Kidney epithelial cell (primary cell): ENCODE data around the gene KCNN1. TPM values are rescaled to one million over a fixed set of nuclear protein-coding genes. Genes with fewer than 3 reads are reported as not detected.

Source experiments
- DNase-seq: peaks from one replicate; pipeline ENCODE4 v3.0.0-alpha.2; 2010; ENCODE audit warnings: low read depth
- H3K27me3 ChIP-seq: 2 replicates; pipeline ENCODE4 v1.6.0; 2011; ENCODE audit warnings: low read length; ENCODE audit not compliant: control insufficient read depth, insufficient read depth
- H3K36me3 ChIP-seq: 2 replicates; pipeline ENCODE4 v1.5.1; 2011; ENCODE audit warnings: low read length; ENCODE audit not compliant: control insufficient read depth, insufficient read depth
- H3K4me3 ChIP-seq: 2 replicates; pipeline ENCODE4 v1.5.1; 2011; ENCODE audit warnings: low read depth, mild to moderate bottlenecking, control low read depth, low read length
- total RNA-seq: library from RNA; depleted of rRNA; stranded (reverse); fragments of >200 nt; gene quantifications from 2 replicates; pipeline ENCODE4 v1.2.3, GENCODE V29; 2015
- TF ChIP-seq, protein P1 (sequence below): IDR thresholded peaks from 2 replicates; pipeline ENCODE4 v1.5.1; 2011; ENCODE audit warnings: mild to moderate bottlenecking, moderate library complexity, low read length, control low read depth, inconsistent platforms; ENCODE audit not compliant: insufficient read depth, poor library complexity, severe bottlenecking

Gene KCNN1
- total RNA-seq, 1 donor from 2014 or later: 2.3 TPM

- Histone ChIP-seq H3K27me3 (peaks cover 2% of the 10 kb centered on the region), H3K4me3 (no peak overlapping the region), H3K36me3 (no peaks in the 10 kb centered on the region)
- no peak for DNase-seq
- TF ChIP-seq, protein P1, sequence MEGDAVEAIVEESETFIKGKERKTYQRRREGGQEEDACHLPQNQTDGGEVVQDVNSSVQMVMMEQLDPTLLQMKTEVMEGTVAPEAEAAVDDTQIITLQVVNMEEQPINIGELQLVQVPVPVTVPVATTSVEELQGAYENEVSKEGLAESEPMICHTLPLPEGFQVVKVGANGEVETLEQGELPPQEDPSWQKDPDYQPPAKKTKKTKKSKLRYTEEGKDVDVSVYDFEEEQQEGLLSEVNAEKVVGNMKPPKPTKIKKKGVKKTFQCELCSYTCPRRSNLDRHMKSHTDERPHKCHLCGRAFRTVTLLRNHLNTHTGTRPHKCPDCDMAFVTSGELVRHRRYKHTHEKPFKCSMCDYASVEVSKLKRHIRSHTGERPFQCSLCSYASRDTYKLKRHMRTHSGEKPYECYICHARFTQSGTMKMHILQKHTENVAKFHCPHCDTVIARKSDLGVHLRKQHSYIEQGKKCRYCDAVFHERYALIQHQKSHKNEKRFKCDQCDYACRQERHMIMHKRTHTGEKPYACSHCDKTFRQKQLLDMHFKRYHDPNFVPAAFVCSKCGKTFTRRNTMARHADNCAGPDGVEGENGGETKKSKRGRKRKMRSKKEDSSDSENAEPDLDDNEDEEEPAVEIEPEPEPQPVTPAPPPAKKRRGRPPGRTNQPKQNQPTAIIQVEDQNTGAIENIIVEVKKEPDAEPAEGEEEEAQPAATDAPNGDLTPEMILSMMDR: no peak
These were observed 6.9 kb downstream of the KCNN1 start for GRCh38 chr19:17973759-17974158.

GRCh38 chr19:17974551-17974950, 7.6 kb downstream of the KCNN1 start:
- TF ChIP-seq, protein P1: no peak
- no peaks in the 10 kb centered on the region for H3K27me3 ChIP-seq
- no peak for DNase-seq
- H3K4me3 ChIP-seq: no peak overlapping the region
- H3K36me3 ChIP-seq: no peaks in the 10 kb centered on the region

DNA sequence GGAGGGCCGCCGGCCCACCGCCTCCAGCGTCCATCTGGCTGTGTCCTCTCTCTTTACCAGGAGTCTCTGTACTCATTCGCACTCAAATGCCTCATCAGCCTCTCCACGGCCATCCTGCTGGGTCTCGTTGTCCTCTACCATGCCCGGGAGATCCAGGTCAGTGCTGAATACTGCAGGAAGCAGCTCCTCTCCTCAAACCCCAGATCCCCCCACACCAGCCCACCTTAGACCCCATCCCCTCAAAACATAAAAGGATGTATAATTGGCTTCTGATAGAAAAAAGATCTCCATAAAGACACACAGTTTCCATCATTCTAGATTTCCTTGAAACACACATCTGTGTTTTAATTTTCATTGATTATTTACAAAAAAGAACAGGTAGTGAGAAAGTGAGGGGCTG, 8.1 kb downstream of the KCNN1 start:
- H3K27me3 ChIP-seq: no peaks in the 10 kb centered on the region
- H3K36me3 ChIP-seq: no peaks in the 10 kb centered on the region
- TF ChIP-seq, protein P1: no peak
- no peak for DNase-seq
- H3K4me3 ChIP-seq: no peak overlapping the region

GRCh38 chr19:17977021-17977420, 10.1 kb downstream of the KCNN1 start:
- no peaks in the 10 kb centered on the region for H3K36me3 ChIP-seq
- H3K27me3 ChIP-seq: peaks cover 3% of the 10 kb centered on the region
- no peak overlapping the region for H3K4me3 ChIP-seq
- DNase-seq: no peak
- TF ChIP-seq, protein P1: no peak

DNA sequence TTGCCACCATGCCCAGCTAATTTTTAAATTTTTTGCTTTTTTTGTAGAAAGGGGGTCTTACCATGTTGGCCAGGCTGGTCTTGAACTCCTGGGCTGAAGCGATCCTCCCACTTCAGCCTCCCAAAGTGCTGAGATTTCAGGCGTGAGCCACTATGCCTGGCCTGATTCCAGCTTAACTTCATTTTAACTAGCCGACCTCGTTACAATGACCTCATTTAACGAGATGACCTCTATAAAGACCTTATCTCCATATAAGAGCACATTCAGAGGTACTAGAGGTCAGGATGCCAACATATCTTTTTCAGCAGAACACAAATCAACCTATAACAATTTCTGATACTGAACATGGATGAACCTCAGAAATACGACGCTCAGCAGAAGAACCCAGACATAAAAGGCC, 10.6 kb downstream of the KCNN1 start:
- no peak for DNase-seq
- Histone ChIP-seq H3K36me3 (no peaks in the 10 kb centered on the region), H3K4me3 (no peak overlapping the region), H3K27me3 (peaks cover 6% of the 10 kb centered on the region)
- TF ChIP-seq, protein P1: no peak

GRCh38 chr19:17981611-17982010, 14.7 kb downstream of the KCNN1 start:
- no peak for DNase-seq
- TF ChIP-seq, protein P1: no peak
- Histone ChIP-seq H3K36me3 (no peaks in the 10 kb centered on the region), H3K4me3 (no peak overlapping the region), H3K27me3 (peaks cover 6% of the 10 kb centered on the region)
